SK-N-SH (cell line): ENCODE results near the gene PXDN.
"Not testable (repeated sequence)": the region's sequence is repeated elsewhere in the genome, so short reads cannot be mapped to it uniquely, and the experiment has no call there.

Source experiments
- EP300 ChIP-seq, 2 experiments: IDR thresholded peaks; 2 replicates each; pipeline versions ENCODE4 v1.4.0 to v1.6.1; 2012; ENCODE audit warnings: borderline replicate concordance in 1 of 2, low read depth in 1 of 2, low read length in 1 of 2
- EZH2phosphoT487 ChIP-seq: fragments of 200-600 bp; sonication (generic); IDR thresholded peaks from 2 replicates; pipeline ENCODE4 v1.6.1; 2017; ENCODE audit warnings: low read depth, mixed run types, mild to moderate bottlenecking, antibody characterized with exemption, moderate library complexity, borderline replicate concordance
- FOXJ3 ChIP-seq: sonication (generic); formaldehyde crosslinking; IDR thresholded peaks from 2 replicates; pipeline ENCODE4 v1.5.1; 2020; ENCODE audit warnings: mild to moderate bottlenecking, missing genetic modification reagents
- IRF3 ChIP-seq: fragments of 150-350 bp; IDR thresholded peaks from 2 replicates; pipeline ENCODE4 v1.6.1; 2016; ENCODE audit warnings: mild to moderate bottlenecking, low read depth, low read length
- RAD21 ChIP-seq: IDR thresholded peaks from 2 replicates; pipeline ENCODE4 v1.6.1; 2012; ENCODE audit warnings: mild to moderate bottlenecking, low read length
- RFX5 ChIP-seq: IDR thresholded peaks from 2 replicates; pipeline ENCODE4 v1.6.1; 2012; ENCODE audit warnings: mild to moderate bottlenecking, improper control_type of control experiment, low read length
- RXRA ChIP-seq: IDR thresholded peaks from 2 replicates; pipeline ENCODE4 v1.4.0; 2012; ENCODE audit warnings: low read depth, mild to moderate bottlenecking, borderline replicate concordance
- SIN3A ChIP-seq: IDR thresholded peaks from 2 replicates; pipeline ENCODE4 v1.6.1; 2012; ENCODE audit warnings: low read depth, mild to moderate bottlenecking, low read length, moderate library complexity, borderline replicate concordance
- TAF1 ChIP-seq: IDR thresholded peaks from 2 replicates; pipeline ENCODE4 v1.6.1; 2012; ENCODE audit warnings: low read depth, mild to moderate bottlenecking, low read length, moderate library complexity, borderline replicate concordance
- TF ChIP-seq, protein P1 (sequence below): fragments of 200-600 bp; sonication (generic); IDR thresholded peaks from 2 replicates; pipeline ENCODE4 v1.6.1; 2017; ENCODE audit warnings: antibody characterized with exemption, mild to moderate bottlenecking, moderate library complexity
- TF ChIP-seq, protein P2 (sequence below): IDR thresholded peaks from 2 replicates; pipeline ENCODE4; 2012
- TF ChIP-seq, protein P3 (sequence below): fragments of 150-350 bp; IDR thresholded peaks from 2 replicates; pipeline ENCODE4 v1.6.1; 2017; ENCODE audit warnings: antibody characterized with exemption, low read length, low read depth, borderline replicate concordance

DNA sequence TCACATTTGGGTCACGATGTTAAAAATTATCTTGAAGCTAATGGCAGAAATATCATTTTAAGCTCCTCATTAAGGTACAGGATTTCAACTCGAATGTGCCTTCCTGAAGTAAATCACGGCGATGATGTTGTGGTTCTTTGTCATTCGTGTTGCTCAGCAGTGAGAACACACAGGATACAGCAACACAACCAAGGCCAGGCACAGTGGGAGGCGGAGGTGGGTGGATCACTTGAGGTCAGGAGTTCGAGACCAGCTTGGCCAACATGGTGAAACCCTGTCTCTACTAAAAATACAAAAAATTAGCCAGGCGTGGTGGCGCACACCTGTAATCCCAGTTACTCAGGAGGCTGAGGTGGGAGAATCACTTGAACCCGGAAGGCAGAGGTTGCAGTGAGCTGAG is 43.9 kb downstream of the PXDN start:
- TF ChIP-seq TAF1; EP300 (IDR thresholded peaks at IDR 0.05; ENCODE audit: borderline replicate concordance in 1 of 2, low read depth in 1 of 2, low read length in 1 of 2); EZH2phosphoT487; SIN3A; RXRA; IRF3; RAD21; RFX5; FOXJ3 (CRISPR knock-in tag): not testable (repeated sequence)
- TF ChIP-seq, protein P1, sequence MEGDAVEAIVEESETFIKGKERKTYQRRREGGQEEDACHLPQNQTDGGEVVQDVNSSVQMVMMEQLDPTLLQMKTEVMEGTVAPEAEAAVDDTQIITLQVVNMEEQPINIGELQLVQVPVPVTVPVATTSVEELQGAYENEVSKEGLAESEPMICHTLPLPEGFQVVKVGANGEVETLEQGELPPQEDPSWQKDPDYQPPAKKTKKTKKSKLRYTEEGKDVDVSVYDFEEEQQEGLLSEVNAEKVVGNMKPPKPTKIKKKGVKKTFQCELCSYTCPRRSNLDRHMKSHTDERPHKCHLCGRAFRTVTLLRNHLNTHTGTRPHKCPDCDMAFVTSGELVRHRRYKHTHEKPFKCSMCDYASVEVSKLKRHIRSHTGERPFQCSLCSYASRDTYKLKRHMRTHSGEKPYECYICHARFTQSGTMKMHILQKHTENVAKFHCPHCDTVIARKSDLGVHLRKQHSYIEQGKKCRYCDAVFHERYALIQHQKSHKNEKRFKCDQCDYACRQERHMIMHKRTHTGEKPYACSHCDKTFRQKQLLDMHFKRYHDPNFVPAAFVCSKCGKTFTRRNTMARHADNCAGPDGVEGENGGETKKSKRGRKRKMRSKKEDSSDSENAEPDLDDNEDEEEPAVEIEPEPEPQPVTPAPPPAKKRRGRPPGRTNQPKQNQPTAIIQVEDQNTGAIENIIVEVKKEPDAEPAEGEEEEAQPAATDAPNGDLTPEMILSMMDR = not testable (repeated sequence)
- TF ChIP-seq, protein P2, sequence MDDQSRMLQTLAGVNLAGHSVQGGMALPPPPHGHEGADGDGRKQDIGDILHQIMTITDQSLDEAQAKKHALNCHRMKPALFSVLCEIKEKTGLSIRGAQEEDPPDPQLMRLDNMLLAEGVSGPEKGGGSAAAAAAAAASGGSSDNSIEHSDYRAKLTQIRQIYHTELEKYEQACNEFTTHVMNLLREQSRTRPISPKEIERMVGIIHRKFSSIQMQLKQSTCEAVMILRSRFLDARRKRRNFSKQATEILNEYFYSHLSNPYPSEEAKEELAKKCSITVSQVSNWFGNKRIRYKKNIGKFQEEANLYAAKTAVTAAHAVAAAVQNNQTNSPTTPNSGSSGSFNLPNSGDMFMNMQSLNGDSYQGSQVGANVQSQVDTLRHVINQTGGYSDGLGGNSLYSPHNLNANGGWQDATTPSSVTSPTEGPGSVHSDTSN = not testable (repeated sequence)
- TF ChIP-seq, protein P3, sequence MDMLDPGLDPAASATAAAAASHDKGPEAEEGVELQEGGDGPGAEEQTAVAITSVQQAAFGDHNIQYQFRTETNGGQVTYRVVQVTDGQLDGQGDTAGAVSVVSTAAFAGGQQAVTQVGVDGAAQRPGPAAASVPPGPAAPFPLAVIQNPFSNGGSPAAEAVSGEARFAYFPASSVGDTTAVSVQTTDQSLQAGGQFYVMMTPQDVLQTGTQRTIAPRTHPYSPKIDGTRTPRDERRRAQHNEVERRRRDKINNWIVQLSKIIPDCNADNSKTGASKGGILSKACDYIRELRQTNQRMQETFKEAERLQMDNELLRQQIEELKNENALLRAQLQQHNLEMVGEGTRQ = not testable (repeated sequence)
